GM19099 (cell line): ENCODE data around the gene TBC1D9.

Experiments used
- POLR2A ChIP-seq: IDR thresholded peaks from 3 replicates; pipeline ENCODE4 v1.6.1; 2011; ENCODE audit warnings: low read depth; ENCODE audit not compliant: insufficient read length; ENCODE audit errors: extremely low read depth

The TBC1D9 gene

GRCh38 chr4:140654495-140654814 is 101.7 kb downstream of the TBC1D9 start:
- TF ChIP-seq POLR2A, result no peak

GRCh38 chr4:140653718-140654494 is 102.3 kb downstream of the TBC1D9 start:
- TF ChIP-seq POLR2A, result no peak

- TF ChIP-seq POLR2A, result no peak
These were observed 103.6 kb downstream of the TBC1D9 start for GRCh38 chr4:140652601-140653000.

- no peak for TF ChIP-seq POLR2A
These were observed 107.4 kb downstream of the TBC1D9 start for GRCh38 chr4:140648716-140649308.

- TF ChIP-seq POLR2A, result no peak
These were observed 110.4 kb downstream of the TBC1D9 start for GRCh38 chr4:140645614-140646412.

GRCh38 chr4:140645196-140645595 is 111.0 kb downstream of the TBC1D9 start:
- no peak for TF ChIP-seq POLR2A

GRCh38 chr4:140644470-140645185 is 111.6 kb downstream of the TBC1D9 start:
- TF ChIP-seq POLR2A, result no peak

- TF ChIP-seq POLR2A, result no peak
These were observed 112.6 kb downstream of the TBC1D9 start for GRCh38 chr4:140643571-140644055.

- no peak for TF ChIP-seq POLR2A
These were observed 113.3 kb downstream of the TBC1D9 start for GRCh38 chr4:140642674-140643437.

GRCh38 chr4:140641789-140642439 is 114.3 kb downstream of the TBC1D9 start:
- no peak for TF ChIP-seq POLR2A

- TF ChIP-seq POLR2A, result no peak
These were observed 115.1 kb downstream of the TBC1D9 start for GRCh38 chr4:140641105-140641555.

GRCh38 chr4:140640150-140640748 is 115.9 kb downstream of the TBC1D9 start:
- TF ChIP-seq POLR2A, result no peak

GRCh38 chr4:140639066-140639465 is 117.1 kb downstream of the TBC1D9 start:
- TF ChIP-seq POLR2A, result no peak

- TF ChIP-seq POLR2A, result no peak
These were observed 118.3 kb downstream of the TBC1D9 start for GRCh38 chr4:140637836-140638235.

GRCh38 chr4:140635606-140636005 is 120.6 kb downstream of the TBC1D9 start:
- no peak for TF ChIP-seq POLR2A
